ENCODE measurements around the gene EFCAB8. TPM values are rescaled to one million over a fixed set of nuclear protein-coding genes. Genes with fewer than 3 reads are reported as not detected.
"Not testable (repeated sequence)": the region's sequence is repeated elsewhere in the genome, so short reads cannot be mapped to it uniquely, and the experiment has no call there.

Gene EFCAB8
- total RNA-seq, 6 experiments from 2014 or later: 0.17 to 0.22 (median 0.20) TPM; not detected in 2

- H3K36me3 ChIP-seq: no peaks in the 10 kb centered on the region
- no peaks in the 10 kb centered on the region for H3K4me1 ChIP-seq
- TF ChIP-seq CTCF (IDR thresholded peaks at IDR 0.05) (no peak), POLR2A (IDR thresholded peaks at IDR 0.05) (no peak)
- no peak overlapping the region for H3K27ac ChIP-seq
- no peaks in the 10 kb centered on the region for H3K9me3 ChIP-seq
- DNase-seq (no peak), ATAC-seq (no peak)
- 70% methylated on average over 2 of the region's 2 CpGs for WGBS (ENCODE audit: insufficient coverage, low coverage, low lambda C conversion rate, missing lambda C conversion rate)
- H3K27me3 ChIP-seq: no peaks in the 10 kb centered on the region
- intact Hi-C loops (cut with DNase I): no loop called here
- H3K4me3 ChIP-seq: no peak overlapping the region
Observed at GRCh38 chr20:32869562-32869961, 10.8 kb downstream of the EFCAB8 start.

GRCh38 chr20:32870526-32870925 lies 11.8 kb downstream of the EFCAB8 start:
- H3K27ac ChIP-seq; H3K4me3 ChIP-seq; H3K9me3 ChIP-seq; ATAC-seq; DNase-seq; H3K36me3 ChIP-seq; intact Hi-C loops (cut with DNase I); H3K4me1 ChIP-seq; H3K27me3 ChIP-seq: not testable (repeated sequence)
- 60% methylated on average over 3 of the region's 3 CpGs for WGBS (ENCODE audit: insufficient coverage, low coverage, low lambda C conversion rate, missing lambda C conversion rate)

GRCh38 chr20:32870985-32871384 lies 12.3 kb downstream of the EFCAB8 start:
- H3K4me1 ChIP-seq: no peaks in the 10 kb centered on the region
- intact Hi-C loops (cut with DNase I): no loop called here
- WGBS (ENCODE audit: insufficient coverage, low coverage, low lambda C conversion rate, missing lambda C conversion rate): 71% methylated on average over 4 of the region's 5 CpGs
- H3K27ac ChIP-seq: no peak overlapping the region
- no peaks in the 10 kb centered on the region for H3K27me3 ChIP-seq
- DNase-seq (no peak), ATAC-seq (no peak)
- no peaks in the 10 kb centered on the region for H3K36me3 ChIP-seq
- TF ChIP-seq POLR2A (IDR thresholded peaks at IDR 0.05) (no peak), CTCF (IDR thresholded peaks at IDR 0.05) (no peak)
- H3K4me3 ChIP-seq: no peak overlapping the region
- H3K9me3 ChIP-seq: no peaks in the 10 kb centered on the region

- DNase-seq (no peak), ATAC-seq (peak in 3 of 4 donors; percentile 35 to 51 (median 37))
- no peaks in the 10 kb centered on the region for H3K36me3 ChIP-seq
- no peaks in the 10 kb centered on the region for H3K4me1 ChIP-seq
- H3K27me3 ChIP-seq: no peaks in the 10 kb centered on the region
- 40% methylated on average over 4 of the region's 4 CpGs for WGBS (ENCODE audit: insufficient coverage, low coverage, low lambda C conversion rate, missing lambda C conversion rate)
- no peak overlapping the region for H3K4me3 ChIP-seq
- H3K27ac ChIP-seq: no peak overlapping the region
- TF ChIP-seq CTCF (IDR thresholded peaks at IDR 0.05) (no peak), POLR2A (IDR thresholded peaks at IDR 0.05) (no peak)
- H3K9me3 ChIP-seq: no peaks in the 10 kb centered on the region
- intact Hi-C loops (cut with DNase I): no loop called here
Observed at GRCh38 chr20:32871627-32872160, 13.0 kb downstream of the EFCAB8 start.

- intact Hi-C loops (cut with DNase I): no loop called here
- no peaks in the 10 kb centered on the region for H3K9me3 ChIP-seq
- no peaks in the 10 kb centered on the region for H3K4me1 ChIP-seq
- TF ChIP-seq POLR2A (IDR thresholded peaks at IDR 0.05) (no peak), CTCF (IDR thresholded peaks at IDR 0.05) (no peak)
- H3K36me3 ChIP-seq: no peaks in the 10 kb centered on the region
- no peak for ATAC-seq
- H3K4me3 ChIP-seq: no peak overlapping the region
- no peak overlapping the region for H3K27ac ChIP-seq
- H3K27me3 ChIP-seq: no peaks in the 10 kb centered on the region
- 80% methylated on average over 1 of the region's 6 CpGs for WGBS (ENCODE audit: insufficient coverage, low coverage, low lambda C conversion rate, missing lambda C conversion rate)
- no peak for DNase-seq
Observed at GRCh38 chr20:32872266-32872665, 13.5 kb downstream of the EFCAB8 start.
